ENCODE results near the gene BCOR.

DNA sequence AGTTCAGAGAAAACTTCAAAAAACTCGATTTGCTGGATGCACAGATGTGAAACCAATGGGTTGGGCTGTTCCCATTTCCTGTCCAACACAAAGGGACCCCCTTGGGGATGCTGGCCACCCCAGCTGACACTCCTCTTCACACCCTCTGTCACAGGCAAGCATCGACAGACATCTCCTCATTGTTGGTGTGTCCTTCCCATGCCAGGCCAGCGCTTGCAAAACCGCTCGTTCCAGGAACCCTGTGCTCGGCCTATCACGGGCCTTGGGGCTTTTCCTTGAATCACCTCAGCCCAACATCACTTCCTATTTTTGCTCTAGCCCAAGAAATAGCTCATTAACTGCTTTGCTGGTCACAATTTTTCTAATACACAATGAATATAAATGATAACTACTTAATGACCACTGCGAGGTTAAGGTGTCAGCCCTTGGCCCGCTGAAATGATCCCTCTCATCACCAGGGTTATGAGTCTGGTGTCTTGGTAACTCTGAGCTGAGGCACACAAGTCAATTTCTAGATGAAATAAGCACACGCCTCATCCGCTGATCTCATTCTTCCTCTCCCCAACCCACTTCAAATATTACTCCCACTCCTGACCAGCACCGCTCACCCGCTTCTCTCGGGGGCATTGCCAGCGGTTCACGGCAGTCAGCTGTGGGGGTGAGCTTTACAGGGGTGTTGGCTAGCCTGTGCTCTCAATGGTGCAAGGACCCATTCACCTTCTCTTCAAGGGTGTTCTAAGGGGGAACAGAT, 32.3 kb downstream of the BCOR start:
- TF ChIP-seq RAD21 (IDR thresholded peaks at IDR 0.05; ENCODE audit: low read depth) (no peak), TCF12 (IDR thresholded peaks at IDR 0.05; ENCODE audit: low read depth) (no peak), CEBPB (IDR thresholded peaks at IDR 0.05) (no peak)

Data from Ishikawa (cell line).